Spleen (tissue), 7 donors: Measurements from ENCODE around the gene SCN2A.

ENCODE experiments used
- CTCF ChIP-seq, 11 experiments: fragments of 200-600 bp in 7 of 11; fragments of 450-650 bp in 4 of 11; sonication (generic) in 4 of 11; IDR thresholded peaks in 8 of 11; conservative IDR thresholded peaks in 3 of 11; 1 replicate in 7 of 11; 2 replicates in 4 of 11; pipeline versions ENCODE4 v1.4.0 to v1.8.0; 2016 to 2021; ENCODE audit warnings: antibody characterized with exemption in 11 of 11, inconsistent platforms in 4 of 11, mild to moderate bottlenecking in 1 of 11
- POLR2AphosphoS5 ChIP-seq, 3 donors: sonication (generic); formaldehyde crosslinking; IDR thresholded peaks; one replicate each; pipeline ENCODE4 v1.5.1; 2017; ENCODE audit warnings: antibody characterized with exemption in 3 of 3
- donor health status: DM: no; HTN: no; CAD: no; lungs with moderate emphysema.
- donor health status: DM: no; HTN: no; CAD: no.
- donor health status: DM: no; HTN: no; CAD: no.

GRCh38 chr2:165414187-165414586 lies 175.0 kb downstream of the SCN2A start:
- TF ChIP-seq POLR2AphosphoS5 (IDR thresholded peaks at IDR 0.05), result no peak
- no peak for TF ChIP-seq CTCF (IDR thresholded peaks at IDR 0.05 in 8 of 11, conservative IDR thresholded peaks at IDR 0.05 in 3 of 11)
